Activated CD4-positive, alpha-beta T cell treated with anti-CD3 and anti-CD28 coated beads for 36 hours (primary cell): Measurements from ENCODE around the gene APP. TPM values are rescaled to one million over a fixed set of nuclear protein-coding genes. Genes with fewer than 3 reads are reported as not detected.

Experiments
- ATAC-seq: fragments of 200-7000 bp; cut with Tn5 transposase; one replicate; pipeline ENCODE4 v1.10.0; 2021; ENCODE audit warnings: mild to moderate bottlenecking, moderate library complexity
- CTCF ChIA-PET: fragments of 350-600 bp; sonication (Branson Sonifier 250); formaldehyde crosslinking; loops from one replicate; lab custom pipeline; 2021; ENCODE audit warnings: antibody characterized with exemption; lab: Charles Lee
- POLR2A ChIA-PET: fragments of 350-600 bp; sonication (Branson Sonifier 250); formaldehyde crosslinking; loops from one replicate; lab custom pipeline; 2021; ENCODE audit warnings: antibody characterized with exemption, inconsistent platforms; lab: Charles Lee
- DNase-seq: peaks from one replicate; pipeline ENCODE4 v3.0.0-alpha.2; 2020
- H3K27ac Mint-ChIP-seq: one replicate; pipeline ENCODE4 v1.8.0; 2021; ENCODE audit warnings: mixed read lengths
- H3K27me3 Mint-ChIP-seq: one replicate; pipeline ENCODE4 v1.8.0; 2021; ENCODE audit warnings: mixed read lengths
- H3K36me3 Mint-ChIP-seq: one replicate; pipeline ENCODE4 v1.8.0; 2021; ENCODE audit warnings: low read depth, mixed read lengths
- H3K4me1 Mint-ChIP-seq: one replicate; pipeline ENCODE4 v1.8.0; 2021; ENCODE audit warnings: mixed read lengths
- H3K4me3 Mint-ChIP-seq: one replicate; pipeline ENCODE4 v1.8.0; 2021; ENCODE audit warnings: mild to moderate bottlenecking, moderate library complexity, mixed read lengths
- H3K9me3 Mint-ChIP-seq: one replicate; pipeline ENCODE4 v1.8.0; 2021; ENCODE audit warnings: low read depth, mixed read lengths
- intact Hi-C, 2 experiments: fragments of 100-400 bp; cut with DNase I in 1 of 2; cut with micrococcal nuclease in 1 of 2; formaldehyde crosslinking; loops; one replicate each; pipeline versions ENCODE4 v1.14.2 to v1.15.1; 2022 to 2024; cut with DNase I, micrococcal nuclease
- total RNA-seq, 2 experiments: library from RNA; stranded (reverse); gene quantifications; one replicate each; pipeline ENCODE4 v1.2.3, GENCODE V29; 2021

APP gene
- total RNA-seq, 2 experiments from 2014 or later = 59.8 to 71.1 TPM

DNA sequence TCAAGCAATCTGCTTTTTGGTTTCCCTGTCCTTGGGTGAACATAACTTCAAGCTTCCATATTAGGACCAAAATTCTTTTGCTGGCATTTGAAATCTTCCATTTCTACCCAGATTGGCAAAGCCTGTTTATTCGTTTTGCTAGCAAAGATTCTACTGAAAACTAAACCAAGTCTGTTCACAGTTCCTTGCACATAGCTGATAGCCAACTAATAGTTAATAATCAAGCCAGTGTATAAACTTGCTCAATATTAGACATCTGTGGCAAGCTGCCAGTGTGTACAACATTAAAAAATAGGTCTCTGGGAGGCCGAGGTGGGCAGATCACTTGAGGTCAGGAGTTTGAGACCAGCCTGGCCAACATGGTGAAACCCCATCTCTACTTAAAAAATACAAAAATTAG is 6.3 kb downstream of the APP start:
- POLR2A ChIA-PET = no interaction called here
- H3K4me1 Mint-ChIP-seq = peaks cover 23% of the 10 kb centered on the region
- ATAC-seq (no peak), DNase-seq (no peak)
- H3K4me3 Mint-ChIP-seq = no peak overlapping the region
- H3K9me3 Mint-ChIP-seq = no peaks in the 10 kb centered on the region
- no peak overlapping the region for H3K27ac Mint-ChIP-seq
- CTCF ChIA-PET = interaction anchor here (1.2 kb wide), 1 partner anchor 10 kb away, joined by 3 read pairs; no protein-coding TSS in a partner anchor
- peaks cover 9% of the 10 kb centered on the region for H3K36me3 Mint-ChIP-seq
- intact Hi-C loops = loop anchor here in 1 of 2 experiments (10.0 kb wide), 1 partner anchor 430 kb away; the partner anchor contains the start of genes ATP5PF and GABPA
- H3K27me3 Mint-ChIP-seq = no peaks in the 10 kb centered on the region

DNA sequence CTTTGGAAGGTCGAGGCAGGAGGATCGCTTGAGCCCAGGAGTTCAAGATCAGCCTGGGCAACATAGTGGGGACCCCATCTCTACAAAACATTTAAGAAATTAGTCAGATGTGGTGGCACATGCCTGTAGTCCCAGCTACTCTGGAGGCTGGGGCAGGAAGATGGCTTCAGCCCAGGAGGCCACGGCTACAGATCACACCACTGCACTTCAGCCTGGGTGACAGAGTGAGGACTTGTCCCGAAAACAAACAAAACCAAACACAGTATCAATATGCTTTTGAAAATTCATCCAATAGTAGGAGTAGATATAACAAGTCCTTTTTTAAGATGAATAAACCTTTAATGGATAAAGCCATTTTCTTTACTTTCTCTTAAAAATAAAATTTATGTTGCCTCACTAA is 8.5 kb downstream of the APP start:
- ATAC-seq = no peak
- Mint-ChIP-seq H3K9me3 (no peaks in the 10 kb centered on the region), H3K27ac (no peak overlapping the region), H3K4me3 (no peak overlapping the region), H3K4me1 (peaks cover 25% of the 10 kb centered on the region), H3K27me3 (no peaks in the 10 kb centered on the region), H3K36me3 (peaks cover 5% of the 10 kb centered on the region)
- CTCF ChIA-PET = interaction anchor here (1.0 kb wide), 1 partner anchor 14 kb away, joined by 3 read pairs; no protein-coding TSS in a partner anchor
- intact Hi-C loops = loop anchor here in 1 of 2 experiments (10.0 kb wide), 1 partner anchor 427 kb away; the partner anchor contains the start of genes ATP5PF and GABPA
- DNase-seq = no peak
- POLR2A ChIA-PET = no interaction called here

DNA sequence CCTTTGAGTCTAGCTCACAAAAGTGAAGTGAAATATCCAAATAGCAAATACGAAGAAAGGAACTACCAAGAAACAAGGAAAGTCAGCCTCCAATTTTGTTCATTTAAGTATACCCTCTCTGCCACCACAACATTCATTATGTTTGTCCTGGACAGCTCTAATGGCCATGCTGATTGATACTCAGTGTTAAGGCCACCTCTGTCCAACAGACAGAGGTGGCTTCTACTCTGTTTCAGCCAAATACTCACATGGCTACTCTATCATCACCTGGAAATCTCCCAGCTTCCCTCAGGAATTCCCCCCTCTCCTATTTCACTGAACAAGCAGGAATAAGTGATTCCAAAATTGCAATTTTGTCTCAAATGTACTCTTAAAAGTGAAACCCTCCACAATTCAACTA is 10.7 kb downstream of the APP start:
- H3K27ac Mint-ChIP-seq = no peak overlapping the region
- ChIA-PET POLR2A (no interaction called here), CTCF (interaction anchor here (0.9 to 1.4 kb wide), 2 partner anchors 11 to 113 kb away, joined by 3 read pairs; partner anchors contain the start of gene APP)
- H3K4me1 Mint-ChIP-seq = peaks cover 21% of the 10 kb centered on the region
- no peak overlapping the region for H3K4me3 Mint-ChIP-seq
- intact Hi-C loops = loop anchor here in 1 of 2 experiments (10.0 kb wide), 1 partner anchor 425 kb away; the partner anchor contains the start of genes ATP5PF and GABPA
- peaks cover 2% of the 10 kb centered on the region for H3K36me3 Mint-ChIP-seq
- no peaks in the 10 kb centered on the region for H3K27me3 Mint-ChIP-seq
- ATAC-seq (no peak), DNase-seq (no peak)
- no peaks in the 10 kb centered on the region for H3K9me3 Mint-ChIP-seq

DNA sequence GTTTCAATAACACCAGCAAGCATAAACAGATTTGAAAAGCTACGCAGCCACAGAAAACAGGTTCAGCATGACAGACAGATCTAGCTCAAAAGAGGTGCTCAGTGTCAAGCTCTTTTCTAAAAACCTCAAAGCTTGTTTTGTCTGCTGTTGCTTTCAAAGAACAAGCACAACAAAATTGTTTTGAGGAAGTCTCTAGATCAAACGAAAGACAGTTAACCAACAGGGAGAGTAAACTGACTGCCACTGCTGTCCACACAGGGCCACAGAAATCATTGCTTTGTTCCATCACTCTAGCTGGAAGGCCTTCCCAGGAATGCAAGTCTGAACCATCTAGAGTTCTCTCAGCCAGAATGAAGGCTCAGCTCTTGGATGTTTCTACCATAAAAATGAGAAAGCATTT is 12.8 kb downstream of the APP start:
- H3K4me1 Mint-ChIP-seq = peaks cover 21% of the 10 kb centered on the region
- H3K27ac Mint-ChIP-seq = peak overlapping the region; percentile 17
- DNase-seq (no peak), ATAC-seq (no peak)
- H3K4me3 Mint-ChIP-seq = no peak overlapping the region
- ChIA-PET POLR2A (interaction anchor here (1.2 to 1.6 kb wide), 2 partner anchors 10 to 12 kb away, joined by 3 to 5 read pairs; no protein-coding TSS in a partner anchor), CTCF (interaction anchor here (0.7 kb wide), 2 partner anchors 9 to 14 kb away, joined by 3 read pairs; no protein-coding TSS in a partner anchor)
- H3K9me3 Mint-ChIP-seq = no peaks in the 10 kb centered on the region
- no peaks in the 10 kb centered on the region for H3K27me3 Mint-ChIP-seq
- peaks cover 2% of the 10 kb centered on the region for H3K36me3 Mint-ChIP-seq
- intact Hi-C loops = no loop called here

DNA sequence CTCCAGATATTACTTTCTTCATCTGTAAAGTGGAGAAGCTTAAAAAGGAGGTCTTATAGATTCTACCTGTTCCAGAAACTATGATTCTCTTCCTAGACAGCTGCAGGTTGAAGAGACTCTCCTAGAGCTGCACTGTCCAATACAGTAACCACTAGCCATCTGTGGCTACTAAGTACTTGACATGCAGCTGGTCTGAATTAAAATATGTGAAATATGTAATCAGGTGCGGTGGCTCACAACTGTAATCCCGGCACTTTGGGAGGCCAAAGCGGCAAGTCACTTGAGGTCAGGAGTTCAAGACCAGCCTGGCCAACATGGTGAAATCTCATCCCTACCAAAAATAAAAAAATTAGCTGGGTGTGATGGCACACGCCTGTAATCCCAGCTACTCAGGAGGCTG is 15.8 kb downstream of the APP start:
- Mint-ChIP-seq H3K36me3 (peaks cover 2% of the 10 kb centered on the region), H3K27me3 (no peaks in the 10 kb centered on the region), H3K4me3 (no peak overlapping the region), H3K27ac (no peak overlapping the region), H3K4me1 (peaks cover 22% of the 10 kb centered on the region), H3K9me3 (no peaks in the 10 kb centered on the region)
- intact Hi-C loops = no loop called here
- CTCF ChIA-PET = interaction anchor here (0.8 to 1.1 kb wide), 3 partner anchors 9 to 1789 kb away, joined by 3 read pairs; no protein-coding TSS in a partner anchor
- no peak for ATAC-seq
- no peak for DNase-seq
- POLR2A ChIA-PET = no interaction called here

DNA sequence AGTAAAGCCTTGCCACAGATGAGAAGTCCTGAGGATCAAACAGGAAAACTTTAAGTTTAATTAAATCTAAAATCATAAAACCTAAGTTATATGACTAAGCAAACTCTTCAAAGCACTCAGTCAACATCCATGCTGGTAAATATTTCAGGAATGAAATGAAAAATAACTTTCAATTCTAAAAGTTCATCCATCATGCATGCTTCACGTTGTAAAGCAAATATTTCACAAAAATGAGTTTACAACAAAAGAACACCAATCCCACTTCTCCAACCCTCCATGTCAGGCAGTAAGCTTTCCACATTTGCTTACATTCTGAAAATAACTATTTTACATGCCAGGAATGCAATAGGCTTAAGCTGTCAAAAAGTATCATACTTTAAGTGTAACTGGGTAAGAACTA is 16.8 kb downstream of the APP start:
- intact Hi-C loops = no loop called here
- DNase-seq (no peak), ATAC-seq (no peak)
- no peaks in the 10 kb centered on the region for H3K27me3 Mint-ChIP-seq
- peaks cover 29% of the 10 kb centered on the region for H3K4me1 Mint-ChIP-seq
- CTCF ChIA-PET = interaction anchor here (0.8 to 1.1 kb wide), 2 partner anchors 10 to 1788 kb away, joined by 3 read pairs; no protein-coding TSS in a partner anchor
- no peak overlapping the region for H3K4me3 Mint-ChIP-seq
- H3K36me3 Mint-ChIP-seq = peaks cover 3% of the 10 kb centered on the region
- H3K9me3 Mint-ChIP-seq = no peaks in the 10 kb centered on the region
- POLR2A ChIA-PET = no interaction called here
- no peak overlapping the region for H3K27ac Mint-ChIP-seq

DNA sequence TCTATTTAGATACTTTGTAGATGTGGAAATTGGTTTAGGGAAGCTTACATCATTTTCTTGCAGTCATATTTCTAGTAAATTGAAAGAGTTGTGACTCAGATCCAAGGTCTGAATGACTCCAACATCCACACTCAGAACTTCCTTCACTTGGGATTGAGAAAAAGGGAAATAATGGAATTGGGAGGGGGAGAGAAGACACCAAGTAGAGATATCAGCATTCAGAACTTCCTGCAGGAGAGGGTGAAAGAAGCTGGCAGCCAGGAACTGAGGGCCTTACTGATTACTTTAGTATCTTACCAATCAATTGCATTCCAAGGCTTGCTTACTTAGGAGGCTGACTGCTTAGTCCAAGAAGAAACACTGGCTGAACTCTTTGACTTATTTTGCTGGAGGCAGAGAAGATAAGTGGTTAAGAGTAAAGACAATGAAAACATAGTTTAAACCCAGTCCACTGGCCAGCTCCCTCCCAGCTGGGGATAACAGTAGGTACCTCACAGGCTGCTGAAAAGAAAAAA is 21.7 kb downstream of the APP start:
- no peaks in the 10 kb centered on the region for H3K27me3 Mint-ChIP-seq
- no peak overlapping the region for H3K4me3 Mint-ChIP-seq
- intact Hi-C loops = no loop called here
- DNase-seq (no peak), ATAC-seq (no peak)
- H3K4me1 Mint-ChIP-seq = peaks cover 22% of the 10 kb centered on the region
- no peak overlapping the region for H3K27ac Mint-ChIP-seq
- POLR2A ChIA-PET = no interaction called here
- CTCF ChIA-PET = interaction anchor here (0.7 to 0.8 kb wide), 2 partner anchors 9 to 13 kb away, joined by 3 read pairs; no protein-coding TSS in a partner anchor
- no peaks in the 10 kb centered on the region for H3K9me3 Mint-ChIP-seq
- H3K36me3 Mint-ChIP-seq = peaks cover 1% of the 10 kb centered on the region

DNA sequence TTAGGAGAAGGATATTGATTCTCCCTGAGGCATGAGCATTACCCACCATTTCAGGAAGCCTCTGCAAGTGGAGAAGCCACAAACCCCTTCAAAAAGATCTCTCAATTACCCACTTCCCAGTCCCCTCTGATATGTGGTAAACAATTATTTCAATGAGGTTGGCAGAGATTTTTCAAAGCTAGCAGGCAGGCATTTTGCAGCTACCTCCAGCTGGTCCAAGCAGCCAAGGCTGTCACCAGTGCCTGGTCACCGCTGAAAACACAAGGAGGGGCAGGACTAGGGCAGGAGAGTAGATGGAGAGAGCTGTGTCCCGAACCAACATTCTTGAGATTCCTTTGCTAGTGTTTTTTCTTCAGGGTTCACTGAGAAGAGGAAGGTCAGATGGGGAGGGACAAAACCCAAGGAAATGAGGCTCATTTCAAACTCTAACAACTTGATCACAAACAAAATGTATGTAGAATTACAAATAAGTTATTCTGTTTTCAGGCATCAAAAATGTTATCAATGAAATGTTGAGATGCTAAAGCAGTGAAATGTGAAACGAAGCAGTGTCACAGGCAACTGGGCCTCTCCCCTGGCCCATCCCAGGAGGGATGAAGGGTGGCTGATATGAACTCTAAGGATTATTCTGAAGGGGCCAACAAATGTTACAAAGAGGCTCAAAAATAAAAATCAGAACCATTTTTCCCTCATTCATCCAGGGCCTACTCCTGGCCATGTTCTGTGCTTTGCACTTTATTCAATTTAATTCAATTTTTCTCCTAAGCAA is 22.3 kb downstream of the APP start:
- Mint-ChIP-seq H3K9me3 (no peaks in the 10 kb centered on the region), H3K27ac (no peak overlapping the region), H3K36me3 (peaks cover 5% of the 10 kb centered on the region), H3K4me3 (no peak overlapping the region), H3K27me3 (no peaks in the 10 kb centered on the region), H3K4me1 (peaks cover 22% of the 10 kb centered on the region)
- ChIA-PET POLR2A (no interaction called here), CTCF (interaction anchor here (0.7 to 1.6 kb wide), 4 partner anchors 13 to 80 kb away, joined by 3 to 4 read pairs (median 3); no protein-coding TSS in a partner anchor)
- no peak for ATAC-seq
- DNase-seq = no peak
- intact Hi-C loops = no loop called here

DNA sequence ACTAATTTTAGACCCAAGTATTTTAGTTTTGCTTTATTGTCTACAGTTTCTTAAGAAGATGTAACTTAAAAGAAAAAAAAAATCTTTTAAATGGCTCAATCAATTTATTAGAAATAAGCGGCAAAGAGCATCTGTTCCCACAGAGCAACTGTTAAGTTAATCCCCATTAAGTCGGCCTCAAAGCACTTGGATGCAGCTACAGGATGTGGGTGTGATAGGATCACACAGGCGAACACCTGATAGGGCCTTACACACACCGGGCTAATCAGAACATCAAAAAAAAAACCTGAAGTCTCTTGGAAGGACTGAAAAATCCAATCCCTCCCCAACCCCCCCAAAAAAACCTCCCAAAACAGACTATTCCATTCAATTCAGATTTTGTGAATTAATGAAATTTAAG is 23.0 kb downstream of the APP start:
- Mint-ChIP-seq H3K9me3 (no peaks in the 10 kb centered on the region), H3K27ac (no peak overlapping the region), H3K4me3 (no peak overlapping the region), H3K4me1 (peaks cover 22% of the 10 kb centered on the region), H3K36me3 (peaks cover 5% of the 10 kb centered on the region), H3K27me3 (no peaks in the 10 kb centered on the region)
- DNase-seq (no peak), ATAC-seq (no peak)
- intact Hi-C loops = no loop called here
- POLR2A ChIA-PET = no interaction called here
- CTCF ChIA-PET = interaction anchor here (0.8 to 1.6 kb wide), 4 partner anchors 11 to 80 kb away, joined by 3 to 4 read pairs (median 3); no protein-coding TSS in a partner anchor

DNA sequence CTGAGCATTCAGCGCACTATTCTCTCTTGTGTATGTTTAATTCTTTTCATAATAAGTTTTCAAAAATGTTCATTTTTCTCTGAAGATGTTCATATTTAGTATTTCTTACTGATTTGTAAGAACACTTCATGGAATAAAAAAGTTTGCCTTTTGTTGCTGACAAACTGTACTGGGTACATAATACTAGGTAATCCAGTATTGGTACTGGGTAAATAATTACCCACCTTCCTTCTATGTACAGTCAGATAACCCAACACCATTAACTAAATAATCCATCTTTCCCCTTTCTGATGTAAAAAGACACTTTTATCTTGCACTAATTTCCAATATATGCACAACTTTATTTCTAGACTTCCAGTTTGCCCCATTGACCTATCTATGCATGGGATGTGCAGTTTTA is 23.9 kb downstream of the APP start:
- Mint-ChIP-seq H3K4me1 (peaks cover 22% of the 10 kb centered on the region), H3K27ac (no peak overlapping the region), H3K36me3 (peaks cover 10% of the 10 kb centered on the region), H3K9me3 (no peaks in the 10 kb centered on the region), H3K27me3 (no peaks in the 10 kb centered on the region), H3K4me3 (no peak overlapping the region)
- ATAC-seq (no peak), DNase-seq (no peak)
- POLR2A ChIA-PET = interaction anchor here (0.7 kb wide), 1 partner anchor 24 kb away, joined by 4 read pairs; no protein-coding TSS in a partner anchor
- CTCF ChIA-PET = interaction anchor here (0.8 to 1.6 kb wide), 2 partner anchors 10 to 21 kb away, joined by 3 to 4 read pairs; no protein-coding TSS in a partner anchor
- intact Hi-C loops = no loop called here

DNA sequence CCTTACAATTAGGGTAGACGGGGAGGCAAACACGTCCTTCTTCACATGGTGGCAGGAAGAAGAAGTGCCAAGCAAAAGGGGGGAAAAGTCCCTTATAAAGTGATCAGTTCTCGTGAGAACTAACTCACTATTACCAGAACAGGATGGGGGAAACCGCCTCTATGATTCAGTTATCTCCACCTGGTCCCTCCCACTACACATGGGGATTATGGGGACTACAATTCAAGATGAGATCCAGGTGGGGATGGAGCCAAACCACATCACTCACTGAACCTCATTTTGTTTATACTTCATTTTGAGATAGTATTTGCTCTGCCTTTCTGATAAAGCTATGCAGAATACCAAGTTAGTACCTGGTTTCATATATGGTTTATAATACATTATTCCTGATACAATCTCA is 26.5 kb downstream of the APP start:
- Mint-ChIP-seq H3K36me3 (peaks cover 21% of the 10 kb centered on the region), H3K27ac (no peak overlapping the region), H3K9me3 (no peaks in the 10 kb centered on the region), H3K27me3 (no peaks in the 10 kb centered on the region), H3K4me1 (peaks cover 16% of the 10 kb centered on the region), H3K4me3 (no peak overlapping the region)
- CTCF ChIA-PET = interaction anchor here (1.0 to 1.4 kb wide), 2 partner anchors 14 to 343 kb away, joined by 3 read pairs; no protein-coding TSS in a partner anchor
- DNase-seq (no peak), ATAC-seq (no peak)
- intact Hi-C loops = no loop called here
- POLR2A ChIA-PET = no interaction called here
